NB4 (cell line): ENCODE measurements around the gene STUM.

Experiments used
- CTCF ChIP-seq: IDR thresholded peaks from one replicate; pipeline ENCODE4 v1.5.1; 2012; ENCODE audit warnings: low read depth, low read length
- MYC ChIP-seq: IDR thresholded peaks from 2 replicates; pipeline ENCODE4 v1.6.1; 2011; ENCODE audit warnings: low read depth, low read length
- POLR2A ChIP-seq: IDR thresholded peaks from 2 replicates; pipeline ENCODE4 v1.6.1; 2011; ENCODE audit warnings: mild to moderate bottlenecking; ENCODE audit not compliant: insufficient read length; ENCODE audit errors: extremely low read depth
- TF ChIP-seq, protein P1 (sequence below): IDR thresholded peaks from 2 replicates; pipeline ENCODE4 v1.6.1; 2011; ENCODE audit warnings: low read depth, low read length

DNA sequence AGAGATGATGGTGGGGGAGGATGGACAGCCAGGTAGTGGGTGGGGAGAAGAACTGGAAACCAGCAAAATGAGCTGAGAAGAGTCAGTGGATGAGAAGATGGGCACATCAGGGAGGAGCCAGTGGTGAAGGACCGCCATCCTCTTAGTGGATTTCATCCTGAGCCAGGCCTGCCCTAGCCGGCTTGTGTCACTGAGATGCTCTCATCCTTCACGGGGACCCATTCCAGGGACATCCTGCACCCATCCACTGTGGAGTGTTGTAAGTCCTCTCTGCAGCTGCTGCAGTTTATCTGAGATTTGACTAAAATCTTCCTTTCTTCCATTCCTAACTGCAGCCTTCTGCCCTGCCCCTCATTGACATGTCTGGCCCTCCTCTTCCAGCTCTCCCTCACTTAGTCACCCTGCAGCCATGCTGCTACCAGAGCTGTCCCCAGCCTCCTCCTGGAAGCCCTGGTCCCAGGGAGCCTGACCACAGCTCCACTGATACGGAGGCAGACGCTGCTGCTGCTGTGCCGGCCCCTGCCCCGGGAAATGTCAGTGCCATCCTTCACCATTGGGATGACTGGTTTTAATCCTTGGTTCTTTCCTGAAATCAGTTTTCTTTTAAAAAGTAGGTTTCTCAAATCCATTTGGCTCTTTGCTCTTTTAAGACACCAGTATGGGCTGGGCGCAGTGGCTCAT lies 33.2 kb downstream of the STUM start:
- no peak for TF ChIP-seq CTCF
- no peak for TF ChIP-seq POLR2A
- no peak for TF ChIP-seq MYC
- TF ChIP-seq, protein P1, sequence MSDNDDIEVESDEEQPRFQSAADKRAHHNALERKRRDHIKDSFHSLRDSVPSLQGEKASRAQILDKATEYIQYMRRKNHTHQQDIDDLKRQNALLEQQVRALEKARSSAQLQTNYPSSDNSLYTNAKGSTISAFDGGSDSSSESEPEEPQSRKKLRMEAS = no peak
